MM.1S (cell line): Measurements from ENCODE around the gene CPNE1.

Experiments used
- CTCF ChIP-seq: fragments of 300-600 bp; sonication (generic); IDR thresholded peaks from 2 replicates; pipeline ENCODE4 v1.5.1; 2016; ENCODE audit warnings: antibody characterized with exemption, low read length, mixed read lengths
- EZH2 ChIP-seq: fragments of 300-600 bp; sonication (generic); optimal IDR thresholded peaks from 2 replicates; pipeline ENCODE3; 2017; ENCODE audit warnings: low read depth, mild to moderate bottlenecking, antibody characterized with exemption, low read length, mixed read lengths

GRCh38 chr20:35709259-35709658, 44.6 kb upstream of the CPNE1 start:
- TF ChIP-seq CTCF (no peak), EZH2 (no peak)
